GM19397 (cell line): Measurements from ENCODE around the gene ATP1A1.

Source experiments
- ATAC-seq: cut with Tn5 transposase; IDR thresholded peaks from one replicate; pipeline ENCODE4 v1.9.1; 2021; ENCODE audit warnings: mild to moderate bottlenecking, moderate library complexity; ENCODE audit not compliant: unreplicated experiment

Gene ATP1A1

DNA sequence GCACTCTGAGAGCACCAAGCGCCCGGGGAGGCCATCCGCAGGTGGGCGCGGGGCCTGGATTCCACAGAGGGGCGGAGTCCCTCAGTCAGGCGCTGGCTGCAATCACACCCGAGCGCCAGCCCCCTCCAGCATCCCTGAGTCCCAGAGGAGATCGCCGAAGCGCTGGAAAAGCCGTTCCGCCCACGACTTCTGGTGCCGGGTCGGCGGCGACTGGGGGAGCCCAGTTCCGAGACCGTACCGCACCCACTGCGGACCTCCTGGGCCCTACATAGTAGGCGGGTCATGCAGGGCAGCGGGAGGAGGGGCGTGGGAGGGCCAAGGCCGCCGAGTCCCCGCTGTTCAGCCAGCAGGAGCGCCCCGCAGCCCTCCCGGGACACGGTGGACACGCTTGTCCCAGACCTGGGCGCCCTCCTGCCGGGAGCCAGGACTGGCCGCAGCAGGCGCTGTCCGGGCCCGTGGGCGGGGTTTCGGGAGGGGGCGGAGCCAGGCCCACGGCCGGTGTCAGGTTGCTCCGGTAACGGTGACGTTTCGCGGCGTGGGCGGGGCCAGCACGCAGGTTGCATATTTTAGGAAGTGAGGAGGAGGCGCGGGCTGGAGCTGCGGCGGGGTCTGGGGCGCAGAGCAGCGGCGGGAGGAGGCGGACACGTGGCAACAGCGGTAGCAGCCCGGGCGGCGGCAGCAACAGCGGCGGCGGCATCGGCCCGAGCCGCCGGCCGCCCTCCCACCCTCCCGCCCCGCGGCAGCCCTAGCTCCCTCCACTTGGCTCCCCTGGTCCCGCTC lies at the start of gene ATP1A1:
TSS of gene ATP1A1 (plus strand) at position 594 of the 780 bp plus-strand sequence. CDS start 268 bp downstream, outside the sequence.
- peak; percentile 75 for ATAC-seq

DNA sequence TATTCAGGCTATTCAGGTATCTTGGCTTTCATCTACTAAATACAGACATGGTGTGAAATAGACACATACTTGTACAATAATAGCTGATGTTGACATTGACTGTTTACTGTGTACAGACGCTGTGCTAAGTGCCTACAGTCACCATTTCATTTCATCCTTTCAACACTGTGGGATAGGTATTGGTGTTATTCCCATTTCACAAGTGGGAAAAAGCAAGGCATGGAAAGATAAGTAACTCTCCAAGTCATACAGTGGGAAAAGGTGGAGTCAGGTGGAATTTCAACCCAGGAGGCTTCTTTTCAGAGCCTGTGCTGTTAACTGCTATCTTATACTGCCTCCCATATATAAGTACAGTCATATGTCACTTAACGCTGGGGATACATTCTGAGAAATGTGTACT lies 49.6 kb upstream of the ATP1A1 start:
- no peak for ATAC-seq

DNA sequence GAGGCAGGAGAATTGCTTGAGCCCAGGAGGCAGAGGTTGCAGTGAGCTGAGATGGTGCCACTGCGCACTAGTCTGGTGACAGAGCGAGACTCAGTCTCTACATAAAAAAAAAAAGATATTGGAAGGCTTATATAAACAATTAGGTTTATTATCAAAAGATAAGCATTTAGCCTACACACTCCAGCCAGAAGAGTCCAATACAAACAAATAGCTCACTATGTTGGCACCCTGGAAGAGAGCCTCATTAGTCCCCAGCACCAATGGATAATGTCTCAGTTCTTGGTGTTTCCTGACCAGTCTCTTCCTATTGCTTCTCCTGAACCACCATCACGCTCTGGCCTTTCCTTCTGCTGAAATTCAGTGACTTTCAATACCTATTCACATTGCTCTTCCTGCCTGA lies 48.6 kb upstream of the ATP1A1 start:
- ATAC-seq = no peak

DNA sequence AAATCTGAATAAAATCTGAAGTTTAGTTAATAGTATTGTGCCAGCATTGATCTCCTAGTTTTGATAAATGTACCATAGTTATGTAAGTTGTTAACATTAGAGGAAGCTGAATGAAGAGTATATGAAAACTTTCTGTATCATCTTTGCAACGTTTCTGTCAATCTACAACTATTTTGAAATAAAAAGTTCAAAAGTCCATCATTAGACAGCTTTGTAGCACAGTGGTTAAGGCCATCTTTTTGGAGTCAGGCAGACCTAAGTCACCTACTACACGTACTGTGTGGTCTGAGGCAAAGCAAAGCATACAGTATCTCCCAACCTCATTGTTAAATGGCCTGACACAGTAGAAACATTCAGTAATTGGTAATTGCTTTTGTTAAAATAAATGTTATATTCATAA lies 47.9 kb upstream of the ATP1A1 start:
- ATAC-seq = no peak

DNA sequence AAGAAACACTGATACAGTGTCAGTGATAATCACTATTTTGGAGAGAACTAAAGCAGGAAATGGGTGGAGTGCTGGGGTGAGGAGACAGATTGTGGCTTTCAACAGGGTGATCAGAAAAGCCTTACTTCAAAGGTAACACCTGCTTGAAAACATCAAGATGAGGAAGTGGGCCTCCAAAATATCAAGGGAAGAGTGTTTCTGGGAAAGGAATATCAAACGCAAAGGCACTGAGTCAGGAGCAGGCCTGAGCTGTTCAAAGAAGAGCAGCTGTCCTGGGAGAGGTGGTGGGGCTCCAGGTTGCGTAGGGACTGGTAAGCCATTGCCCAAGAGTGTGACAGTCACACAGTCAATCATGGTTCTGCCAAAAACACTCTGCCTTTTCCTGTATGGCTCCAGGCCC lies 47.1 kb upstream of the ATP1A1 start:
- ATAC-seq = no peak

DNA sequence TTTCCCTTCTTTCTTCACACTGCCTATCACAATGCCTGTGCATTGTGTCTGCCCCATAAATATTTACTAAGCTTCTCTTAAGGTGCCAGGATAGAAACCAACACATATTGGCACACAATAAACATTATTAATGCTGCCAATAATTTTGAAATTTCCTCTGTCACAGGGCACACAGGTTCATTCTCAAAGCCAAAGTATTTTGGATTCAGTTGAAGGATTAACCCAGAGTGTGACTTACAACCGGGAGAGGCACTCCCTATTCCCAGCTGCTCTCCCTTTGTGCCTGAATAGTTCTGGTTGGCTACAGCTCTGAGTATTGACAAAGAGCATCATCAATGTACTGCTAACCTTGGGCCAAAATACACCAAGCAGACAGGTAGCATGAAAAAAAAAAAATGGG lies 46.6 kb upstream of the ATP1A1 start:
- ATAC-seq = no peak

DNA sequence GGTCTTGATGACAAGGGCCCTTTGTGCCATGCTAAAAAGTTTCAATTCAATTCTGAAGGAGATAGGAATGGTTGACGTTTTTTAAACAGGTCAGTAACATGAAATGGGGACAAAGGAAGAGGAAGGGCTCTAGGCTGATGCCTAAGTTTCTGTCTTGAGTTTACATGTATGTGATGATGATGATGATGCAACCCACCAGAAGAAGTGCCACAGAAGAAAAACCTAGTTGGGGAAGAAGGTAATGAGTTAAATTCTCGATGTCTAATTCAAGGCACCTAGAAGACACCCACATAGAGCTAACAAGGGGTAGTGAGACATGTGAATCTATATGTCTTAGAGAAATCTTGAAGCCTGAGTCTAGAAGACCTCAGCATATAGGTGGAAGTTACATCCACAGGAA lies 44.4 kb upstream of the ATP1A1 start:
- no peak for ATAC-seq

DNA sequence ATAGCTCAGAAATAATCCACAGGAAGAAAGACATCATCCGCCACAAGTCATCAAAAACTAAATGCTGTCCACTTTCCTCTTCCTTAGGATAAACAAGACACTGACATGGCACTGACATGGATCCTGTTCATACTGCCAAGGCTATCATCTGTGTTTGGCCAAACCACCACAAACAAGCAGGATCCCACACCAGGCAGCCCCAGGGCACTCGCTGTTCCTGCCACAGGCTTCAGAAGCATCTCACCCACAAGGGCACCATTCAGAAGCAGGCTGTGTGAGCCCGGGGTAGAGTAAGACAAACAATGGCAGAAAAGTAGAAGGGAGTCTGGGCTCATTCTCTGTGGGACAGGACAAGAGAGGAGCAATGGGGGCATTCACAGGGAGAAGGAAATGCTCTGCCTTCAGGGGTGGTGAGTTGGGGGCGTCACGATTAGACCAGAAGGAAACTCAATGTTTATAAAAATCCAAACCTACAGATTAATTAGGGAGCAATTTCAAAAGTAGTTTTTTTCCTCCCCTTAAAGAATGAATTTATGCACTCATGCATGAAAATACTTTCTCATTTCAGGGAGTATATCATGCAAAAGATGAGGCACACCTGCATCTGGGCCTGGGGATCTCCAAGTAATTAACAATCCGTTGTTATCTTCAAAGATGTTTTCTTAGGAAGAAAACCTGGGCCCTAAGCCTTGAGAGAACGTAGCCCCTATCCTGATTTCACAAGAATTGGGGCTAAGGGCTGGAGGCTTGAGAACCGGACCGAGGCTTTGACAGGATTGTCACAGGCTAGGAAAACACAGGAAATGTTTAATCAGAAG lies 43.3 kb upstream of the ATP1A1 start:
- ATAC-seq = no peak

DNA sequence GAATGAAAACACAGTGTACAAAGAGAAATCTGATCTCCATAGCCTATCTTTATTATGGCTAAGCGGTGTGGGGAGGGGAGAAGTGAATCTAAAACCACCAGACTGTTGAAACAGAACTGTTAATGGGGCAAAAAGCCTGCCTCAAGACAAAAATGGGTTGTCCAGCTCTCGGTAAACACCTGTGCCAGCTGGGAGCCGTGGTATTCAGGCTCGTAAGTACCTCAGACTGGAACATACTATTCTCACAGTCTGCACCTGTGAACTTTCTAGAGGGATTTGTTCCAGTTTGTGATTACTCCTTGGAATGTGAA lies 42.7 kb upstream of the ATP1A1 start:
- ATAC-seq = no peak

DNA sequence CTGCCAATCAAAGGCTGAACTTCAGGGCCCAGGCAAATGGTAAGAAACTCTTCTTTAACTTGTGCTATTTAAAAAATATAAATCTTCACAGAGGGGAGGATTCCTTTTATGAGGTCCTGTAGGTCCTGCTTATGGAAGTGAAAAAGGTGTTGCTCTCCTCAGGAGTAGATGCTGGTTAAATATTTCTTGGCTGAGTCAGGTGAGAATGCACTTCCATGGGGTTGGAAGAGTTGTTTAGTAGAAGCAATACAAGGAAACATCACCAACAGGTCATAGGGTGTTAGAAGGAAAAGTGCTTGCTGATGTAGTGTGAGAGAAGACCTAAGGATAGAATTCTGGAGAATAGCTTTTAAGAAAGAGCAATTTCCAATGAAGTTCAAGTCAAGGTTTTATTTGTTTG lies 42.2 kb upstream of the ATP1A1 start:
- ATAC-seq = no peak

DNA sequence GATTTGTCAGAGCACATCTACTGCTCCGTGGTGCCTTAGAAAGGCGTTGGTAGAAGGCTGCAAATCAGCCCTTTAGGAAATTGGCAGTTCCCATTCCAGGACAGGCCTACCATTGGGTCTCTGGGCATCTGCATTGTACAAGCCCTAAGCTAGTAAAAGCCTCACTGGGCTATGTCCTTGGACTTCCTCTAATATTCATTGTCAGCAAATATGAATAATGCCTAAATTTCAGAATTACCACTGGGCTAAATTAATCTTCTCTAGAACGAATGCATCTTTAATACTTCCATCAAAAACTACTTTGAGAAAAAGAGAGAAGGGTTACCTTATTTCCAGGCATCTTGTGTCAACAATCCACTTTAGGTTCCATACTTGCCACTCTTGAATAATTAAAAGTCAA lies 41.5 kb upstream of the ATP1A1 start:
- no peak for ATAC-seq

DNA sequence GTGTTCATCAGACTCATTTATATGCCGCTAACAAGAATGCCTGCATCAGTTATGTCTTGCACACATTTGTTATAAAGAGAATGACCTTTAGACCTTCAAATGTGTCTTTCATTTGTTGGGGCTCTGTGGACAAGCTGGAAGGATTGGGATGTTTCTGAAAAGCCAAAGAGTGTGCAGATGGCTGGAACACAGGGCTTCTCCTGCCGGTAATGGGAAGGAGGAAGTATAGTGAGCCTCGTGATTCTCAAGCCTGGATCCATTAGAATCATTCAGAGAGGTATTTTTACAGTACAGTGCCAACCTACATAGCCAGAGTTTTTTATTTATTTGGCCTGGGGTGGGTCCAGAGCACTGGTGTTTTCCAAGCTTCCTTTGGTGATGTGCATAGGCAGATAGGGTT lies 40.6 kb upstream of the ATP1A1 start:
- no peak for ATAC-seq

DNA sequence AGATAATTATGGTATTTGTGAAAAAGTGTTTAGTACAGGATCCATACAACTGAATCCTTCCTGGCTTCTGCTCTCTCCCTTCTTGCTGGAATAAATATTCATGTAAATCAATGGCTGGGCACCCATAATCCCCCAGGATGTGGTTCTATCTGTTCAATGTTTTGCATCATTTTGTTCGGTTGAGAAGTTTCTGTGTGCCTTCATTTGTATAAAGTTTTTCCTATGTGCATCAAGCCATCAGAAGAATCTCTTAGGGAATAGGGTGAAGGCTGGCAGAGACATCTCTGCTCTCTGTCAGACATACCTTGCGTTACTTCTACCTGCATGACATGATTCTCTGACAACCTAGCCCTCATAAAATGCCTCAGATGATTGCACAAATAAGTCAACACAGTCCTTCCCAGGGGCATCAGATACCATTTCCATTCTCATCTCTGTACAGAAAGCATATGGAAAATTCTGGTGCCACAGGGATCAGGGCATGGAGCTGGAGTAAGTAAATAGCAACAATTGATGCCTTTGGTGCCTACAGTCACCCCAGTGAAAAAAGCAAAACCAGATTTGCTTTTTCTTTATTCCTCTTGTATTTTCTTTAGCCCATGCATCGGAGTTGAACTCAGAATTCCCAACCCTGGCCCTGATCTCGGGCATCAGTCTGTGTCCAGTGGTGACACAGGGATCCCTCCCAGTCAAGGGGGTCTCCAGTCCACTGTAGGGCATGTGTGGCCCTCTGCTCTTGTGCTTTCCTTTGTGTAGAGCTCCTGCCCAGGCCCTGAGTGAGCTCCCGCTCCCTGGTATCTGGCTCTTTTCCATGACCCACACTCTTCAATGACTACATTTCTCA lies 39.7 kb upstream of the ATP1A1 start:
- no peak for ATAC-seq

DNA sequence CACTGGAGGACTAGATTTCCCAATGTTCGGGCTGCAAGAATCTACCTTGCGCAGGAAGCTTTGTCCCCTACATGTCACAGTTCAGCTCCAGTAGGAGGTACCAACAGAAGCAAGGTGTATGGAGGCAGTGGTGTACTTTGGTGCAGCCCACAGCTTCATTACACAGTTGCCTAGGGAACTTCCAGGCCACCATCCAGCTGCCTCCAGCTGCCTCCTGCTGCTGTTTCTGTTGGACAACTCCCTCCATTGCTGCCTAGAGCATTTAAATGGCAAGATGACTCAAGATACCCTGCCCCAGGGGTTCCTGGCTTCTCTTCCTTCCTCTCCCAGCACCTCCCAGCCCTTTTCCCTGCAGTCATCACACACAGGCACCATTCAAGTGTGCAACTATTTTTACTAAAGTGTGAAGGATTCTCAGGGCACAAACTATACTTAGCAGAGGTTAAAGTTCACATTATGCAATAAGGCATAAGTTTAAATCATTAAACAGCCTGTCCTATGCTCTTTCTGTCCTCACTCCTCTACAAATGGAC lies 39.0 kb upstream of the ATP1A1 start:
- no peak for ATAC-seq

DNA sequence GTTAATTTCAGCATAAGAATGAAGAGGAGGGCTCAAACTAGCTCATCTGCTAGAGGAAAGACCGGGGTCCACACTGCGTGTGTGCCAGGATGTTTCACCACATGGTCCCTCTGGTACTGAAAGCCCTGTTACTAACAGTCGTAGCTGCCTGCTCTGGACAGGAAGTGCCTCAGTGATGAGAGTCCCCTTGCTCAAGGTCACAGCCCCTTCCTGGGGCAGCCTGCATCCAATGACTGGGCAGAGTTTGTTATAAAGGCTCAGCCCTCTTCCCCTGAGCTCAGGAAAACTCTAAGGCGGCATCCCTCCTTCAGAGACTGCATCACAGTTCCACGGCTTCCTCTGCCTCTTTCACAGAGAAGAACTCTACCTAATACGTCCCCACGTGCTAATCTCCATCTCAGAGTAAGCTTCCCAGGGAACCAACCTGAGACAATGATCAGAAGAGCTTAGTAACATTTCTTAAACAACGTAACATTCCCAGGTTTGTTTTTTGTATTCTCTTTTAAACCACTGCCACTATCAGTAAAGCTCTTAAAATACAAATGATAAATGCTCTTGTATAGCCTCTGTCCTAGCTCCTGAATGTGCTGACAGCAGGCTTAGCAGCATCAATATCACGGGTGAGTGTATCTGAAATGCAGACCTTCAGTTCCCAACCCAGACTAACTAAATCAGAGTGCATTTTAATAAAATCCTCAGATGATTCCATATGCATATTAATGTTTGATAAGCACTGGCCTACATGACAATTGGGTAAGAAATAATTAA lies 38.0 kb upstream of the ATP1A1 start:
- ATAC-seq = no peak

DNA sequence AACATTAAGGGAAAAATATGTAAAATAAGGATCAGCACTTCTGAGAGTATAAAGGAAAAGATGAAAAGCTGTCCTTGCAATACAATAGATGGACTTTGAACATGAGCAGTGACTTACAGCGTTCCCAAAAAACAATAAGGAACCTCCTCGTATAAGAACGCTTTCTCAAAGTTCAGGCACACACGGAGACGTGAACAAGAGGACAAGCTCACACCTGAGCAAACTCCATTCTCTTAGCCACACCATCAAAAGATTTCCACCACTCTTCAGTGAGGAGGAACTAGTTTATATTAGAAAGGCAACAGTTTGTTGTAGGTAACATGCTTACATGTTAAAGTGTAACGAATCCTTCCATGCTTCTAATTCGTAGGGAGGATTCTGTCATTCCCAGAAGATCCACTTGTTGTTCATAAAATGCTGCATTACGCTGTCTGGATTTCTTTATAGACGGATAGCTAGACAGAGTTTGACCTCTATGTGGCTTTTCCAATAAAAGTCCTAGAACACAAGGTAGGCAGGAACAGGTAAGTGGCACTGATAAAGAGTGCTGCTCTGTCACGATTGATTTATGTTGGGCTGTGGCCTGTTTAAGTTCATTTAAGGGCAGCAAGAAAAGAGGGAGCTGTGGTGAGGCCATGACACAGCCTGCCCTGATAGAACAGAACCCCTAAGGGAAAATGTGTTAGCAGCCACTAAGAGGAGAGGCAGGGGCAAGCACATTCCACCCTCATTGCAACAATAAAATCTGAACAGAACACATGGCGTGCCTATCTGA lies 37.0 kb upstream of the ATP1A1 start:
- ATAC-seq = no peak

DNA sequence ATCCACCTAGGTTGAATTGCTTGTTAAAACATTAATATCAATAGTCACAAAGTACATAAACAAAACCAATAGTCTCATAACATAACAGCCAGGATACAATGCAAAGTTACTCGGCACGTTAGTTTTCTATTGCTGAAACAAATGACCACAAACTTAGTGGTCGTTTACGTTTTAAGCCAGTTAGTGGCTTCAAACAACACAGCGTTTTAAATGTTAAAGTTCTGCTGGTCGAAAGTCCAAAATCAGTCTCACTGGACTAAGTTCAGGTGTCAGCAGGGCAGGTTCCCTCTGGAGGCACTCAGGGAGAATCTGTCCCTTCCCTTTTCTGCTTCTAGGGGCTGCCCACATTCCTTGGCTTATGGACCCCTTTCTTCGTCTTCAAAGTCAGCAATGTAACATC lies 35.6 kb upstream of the ATP1A1 start:
- no peak for ATAC-seq

DNA sequence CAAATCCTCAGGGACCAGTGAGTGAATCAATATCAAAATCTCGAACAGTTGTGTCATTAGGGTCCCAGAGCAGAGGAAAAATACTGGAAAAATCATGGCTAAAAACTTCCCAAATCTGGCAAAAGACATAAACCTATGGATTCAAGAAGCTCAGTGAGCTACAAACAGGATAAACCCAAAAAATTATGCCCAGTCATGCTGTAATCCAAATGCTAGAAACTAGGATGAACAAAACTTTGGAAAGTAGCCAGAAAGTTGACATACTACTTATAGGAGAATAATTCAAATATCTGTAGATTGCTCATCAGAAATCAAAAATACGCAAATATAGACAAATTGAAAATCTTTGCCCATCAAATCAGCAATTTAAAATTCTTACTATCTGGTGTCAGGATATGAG lies 34.6 kb upstream of the ATP1A1 start:
- no peak for ATAC-seq

DNA sequence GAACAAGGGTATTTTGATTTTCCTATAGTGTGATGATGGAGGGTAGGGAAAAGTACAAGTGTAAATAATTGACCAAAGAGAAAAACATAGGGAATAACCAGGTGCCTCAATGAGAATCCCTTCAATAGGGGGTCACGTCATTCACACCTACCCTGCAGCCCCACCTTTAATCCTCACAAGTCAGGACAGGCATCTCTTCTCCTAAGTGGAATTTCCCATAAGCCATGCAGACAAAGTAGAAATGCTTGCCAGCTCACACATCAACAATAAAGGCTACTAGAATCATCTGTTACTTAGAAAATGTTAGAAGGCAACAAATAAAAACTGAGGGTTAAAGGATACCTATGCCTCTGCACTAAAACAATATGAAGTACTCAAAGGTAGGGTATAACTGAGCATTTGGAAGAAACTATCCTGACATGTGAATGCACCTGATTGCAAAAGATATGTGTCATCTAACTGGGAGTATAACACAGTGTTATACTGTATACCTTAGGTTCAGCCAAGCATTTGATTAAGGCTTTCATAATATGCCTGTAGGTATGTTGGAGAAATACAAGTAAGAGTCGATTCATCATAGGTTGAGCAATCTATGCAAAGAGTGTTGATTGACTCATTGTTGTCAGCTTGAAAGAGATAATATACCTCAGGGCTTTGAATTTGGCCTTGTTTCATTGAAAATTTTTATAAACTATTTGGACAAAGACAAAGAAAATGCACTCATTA lies 32.4 kb upstream of the ATP1A1 start:
- no peak for ATAC-seq
